Transverse colon (tissue), 4 donors: ENCODE data around the gene UHRF2. TPM values are rescaled to one million over a fixed set of nuclear protein-coding genes. Genes with fewer than 3 reads are reported as not detected.
"Not testable (repeated sequence)": the region's sequence is repeated elsewhere in the genome, so short reads cannot be mapped to it uniquely, and the experiment has no call there.

Source experiments
- DNase-seq: peaks from one replicate; pipeline ENCODE4 v3.0.0-alpha.2; 2019
- H3K27ac ChIP-seq, 4 donors: fragments of 200-600 bp; sonication (generic); 2 replicates each; pipeline ENCODE4 v1.5.1; 2016 to 2018; ENCODE audit warnings: inconsistent platforms in 4 of 4
- H3K27me3 ChIP-seq: fragments of 200-600 bp; sonication (generic); 2 replicates; pipeline ENCODE4 v1.5.1; 2017; ENCODE audit warnings: inconsistent platforms
- H3K36me3 ChIP-seq, 4 donors: fragments of 200-600 bp; sonication (generic); 2 replicates each; pipeline ENCODE4 v1.5.1; 2017 to 2019; ENCODE audit warnings: inconsistent platforms in 4 of 4
- H3K4me1 ChIP-seq, 4 donors: fragments of 200-600 bp; sonication (generic); 2 replicates each; pipeline ENCODE4 v1.5.1; 2017 to 2020; ENCODE audit warnings: inconsistent platforms in 4 of 4
- H3K4me3 ChIP-seq, 4 donors: fragments of 200-600 bp; sonication (generic); 1 replicate in 1 of 4; 2 replicates in 3 of 4; pipeline versions ENCODE4 v1.5.1 to v1.6.1; 2017 to 2019; ENCODE audit warnings: inconsistent platforms in 4 of 4
- H3K9me3 ChIP-seq, 2 donors: fragments of 200-600 bp; sonication (generic); 2 replicates each; pipeline ENCODE4 v1.5.1; 2017 to 2019; ENCODE audit warnings: inconsistent platforms in 2 of 2
- EP300 ChIP-seq: sonication (generic); formaldehyde crosslinking; IDR thresholded peaks from one replicate; pipeline ENCODE4 v1.6.1; 2017; ENCODE audit warnings: antibody characterized with exemption, low read depth
- POLR2A ChIP-seq: fragments of 450-650 bp; IDR thresholded peaks from one replicate; pipeline ENCODE4 v1.6.1; 2016; ENCODE audit warnings: antibody characterized with exemption, mild to moderate bottlenecking, moderate library complexity
- POLR2AphosphoS5 ChIP-seq, 3 donors: sonication (generic); formaldehyde crosslinking; IDR thresholded peaks; one replicate each; pipeline ENCODE4 v1.6.1; 2016; ENCODE audit warnings: antibody characterized with exemption in 3 of 3
- WGBS, 2 donors: methylation state at CpG; one replicate each; pipeline ENCODE4 v1.1.5; 2018; ENCODE audit warnings: low coverage in 1 of 2; 5-methylcytosine and 5-hydroxymethylcytosine counted together
- in situ Hi-C, 4 donors: fragments of 200-750 bp; cut with MboI; loops; one replicate each; pipeline versions ENCODE4 v1.15.0 to v1.15.1; 2017; ENCODE audit warnings: low sequenced_read_pairs in 3 of 4, low pct_ligation_motif_present in 1 of 4, low pct_unique_long_range_greater_than_20kb in 1 of 4
- intact Hi-C: fragments of 100-400 bp; cut with DNase I; formaldehyde crosslinking; loops from one replicate; pipeline ENCODE4 v1.15.1; 2023; ENCODE audit warnings: low total_unique reads
- total RNA-seq, 4 donors: library from RNA; depleted of rRNA; stranded (reverse); fragments of >200 nt; gene quantifications; one replicate each; pipeline ENCODE4 v1.1.0, GENCODE V29; 2016
- TF ChIP-seq, protein P1 (sequence below), 5 experiments: fragments of 200-600 bp in 3 of 5; fragments of 450-650 bp in 2 of 5; sonication (generic) in 3 of 5; IDR thresholded peaks; 1 replicate in 2 of 5; 2 replicates in 3 of 5; pipeline ENCODE4 v1.5.1; 2016 to 2017; ENCODE audit warnings: antibody characterized with exemption in 5 of 5, inconsistent platforms in 3 of 5, mild to moderate bottlenecking in 2 of 5, moderate library complexity in 1 of 5

The UHRF2 gene
- total RNA-seq, 4 donors from 2014 or later: 40.8 to 64.0 (median 51.4) TPM

DNA sequence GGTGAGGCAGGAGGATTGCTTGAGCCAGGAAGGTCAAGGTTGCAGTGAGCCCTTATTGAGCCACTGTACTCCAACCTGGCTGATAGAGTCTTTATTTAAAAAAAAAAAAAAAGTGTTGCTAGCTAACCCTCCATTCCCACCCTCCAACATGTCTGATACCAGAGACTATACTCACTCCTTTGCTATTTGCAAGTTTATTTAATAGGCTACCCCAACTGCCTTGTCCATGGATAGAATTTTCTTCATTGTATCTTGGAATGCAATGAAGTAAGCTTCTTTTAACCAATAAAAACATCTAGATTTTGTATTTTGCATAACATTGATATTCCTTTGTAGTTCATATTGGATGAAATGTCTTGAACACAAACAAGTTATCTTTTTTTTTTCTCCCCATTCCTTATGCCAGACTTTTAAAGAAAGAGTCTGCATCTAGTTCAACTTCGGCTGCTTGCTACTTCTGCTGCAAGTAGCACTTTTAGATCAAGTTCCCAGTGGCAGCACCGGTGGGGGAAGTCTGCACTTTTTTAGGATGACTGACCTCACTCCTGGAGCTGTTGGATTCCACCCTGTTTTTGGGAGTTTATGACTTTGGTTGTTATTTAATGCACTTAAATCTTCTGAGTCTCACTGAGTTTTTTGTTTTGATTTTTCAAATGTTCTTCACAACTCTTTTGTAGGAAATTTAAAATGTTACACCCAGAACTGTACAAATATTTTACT is 112.5 kb downstream of the UHRF2 start:
- 40 to 69% methylated on average over 1 to 2 of the region's 2 CpGs for WGBS, 2 donors
- no peak overlapping the region for H3K27ac ChIP-seq
- DNase-seq: no peak

GRCh38 chr9:6535594-6535993 is 122.6 kb downstream of the UHRF2 start:
- no peak for TF ChIP-seq POLR2A
- Histone ChIP-seq H3K4me3 (no peak overlapping the region), H3K9me3 (no peaks in the 10 kb centered on the region), H3K36me3 (no peaks in the 10 kb centered on the region), H3K27me3 (no peaks in the 10 kb centered on the region), H3K27ac (no peak overlapping the region), H3K4me1 (no peaks in the 10 kb centered on the region)
- no peak for DNase-seq
- intact Hi-C loops: no loop called here
- in situ Hi-C loops: no loop called here
- WGBS, 2 donors: 83 to 92% methylated on average over 1 to 3 of the region's 3 CpGs

More for the DNA sequence above, 112.5 kb downstream of the UHRF2 start:
- no peak overlapping the region for H3K4me3 ChIP-seq
- H3K9me3 ChIP-seq: peaks cover 7 to 14% of the 10 kb centered on the region in 2 donors
- intact Hi-C loops (no loop called here), in situ Hi-C loops (no loop called here)
- TF ChIP-seq POLR2AphosphoS5 (IDR thresholded peaks at IDR 0.05): no peak
- no peak for TF ChIP-seq EP300
- TF ChIP-seq, protein P1, sequence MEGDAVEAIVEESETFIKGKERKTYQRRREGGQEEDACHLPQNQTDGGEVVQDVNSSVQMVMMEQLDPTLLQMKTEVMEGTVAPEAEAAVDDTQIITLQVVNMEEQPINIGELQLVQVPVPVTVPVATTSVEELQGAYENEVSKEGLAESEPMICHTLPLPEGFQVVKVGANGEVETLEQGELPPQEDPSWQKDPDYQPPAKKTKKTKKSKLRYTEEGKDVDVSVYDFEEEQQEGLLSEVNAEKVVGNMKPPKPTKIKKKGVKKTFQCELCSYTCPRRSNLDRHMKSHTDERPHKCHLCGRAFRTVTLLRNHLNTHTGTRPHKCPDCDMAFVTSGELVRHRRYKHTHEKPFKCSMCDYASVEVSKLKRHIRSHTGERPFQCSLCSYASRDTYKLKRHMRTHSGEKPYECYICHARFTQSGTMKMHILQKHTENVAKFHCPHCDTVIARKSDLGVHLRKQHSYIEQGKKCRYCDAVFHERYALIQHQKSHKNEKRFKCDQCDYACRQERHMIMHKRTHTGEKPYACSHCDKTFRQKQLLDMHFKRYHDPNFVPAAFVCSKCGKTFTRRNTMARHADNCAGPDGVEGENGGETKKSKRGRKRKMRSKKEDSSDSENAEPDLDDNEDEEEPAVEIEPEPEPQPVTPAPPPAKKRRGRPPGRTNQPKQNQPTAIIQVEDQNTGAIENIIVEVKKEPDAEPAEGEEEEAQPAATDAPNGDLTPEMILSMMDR (IDR thresholded peaks at IDR 0.05): no peak
- no peak for TF ChIP-seq POLR2A
- H3K4me1 ChIP-seq: no peaks in the 10 kb centered on the region
- no peaks in the 10 kb centered on the region for H3K36me3 ChIP-seq
- H3K27me3 ChIP-seq: no peaks in the 10 kb centered on the region

DNA sequence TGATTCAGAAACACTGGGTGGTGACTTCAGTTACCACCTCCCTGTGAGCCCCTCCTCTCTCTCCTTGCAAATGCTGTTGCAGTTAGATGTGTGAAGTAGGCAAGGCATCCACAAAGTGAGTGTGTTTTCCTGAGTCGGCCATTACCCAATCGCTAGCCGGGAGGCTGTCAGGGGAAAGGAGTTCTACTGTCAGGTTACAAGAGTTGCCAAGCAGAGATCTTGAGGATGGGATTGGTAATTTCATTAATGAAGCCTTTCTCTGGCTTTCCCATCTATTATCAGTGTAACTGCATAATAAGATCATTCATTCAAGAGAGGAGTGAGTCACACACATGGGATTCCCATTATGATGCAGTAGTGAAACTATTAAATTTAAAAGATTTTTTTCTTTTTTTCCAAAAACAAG is 125.7 kb downstream of the UHRF2 start:
- DNase-seq: no peak
- WGBS, 2 donors: 85% methylated on average over 3 of the region's 3 CpGs; no CpG with 5 or more reads in 1 of the 2 donors
- Histone ChIP-seq H3K4me1 (no peaks in the 10 kb centered on the region), H3K27ac (no peak overlapping the region), H3K27me3 (no peaks in the 10 kb centered on the region), H3K4me3 (no peak overlapping the region), H3K36me3 (no peaks in the 10 kb centered on the region), H3K9me3 (no peaks in the 10 kb centered on the region)
- intact Hi-C loops: no loop called here
- TF ChIP-seq POLR2A (no peak), POLR2AphosphoS5 (IDR thresholded peaks at IDR 0.05) (no peak), EP300 (no peak)
- TF ChIP-seq, protein P1 (IDR thresholded peaks at IDR 0.05): no peak
- in situ Hi-C loops: no loop called here

DNA sequence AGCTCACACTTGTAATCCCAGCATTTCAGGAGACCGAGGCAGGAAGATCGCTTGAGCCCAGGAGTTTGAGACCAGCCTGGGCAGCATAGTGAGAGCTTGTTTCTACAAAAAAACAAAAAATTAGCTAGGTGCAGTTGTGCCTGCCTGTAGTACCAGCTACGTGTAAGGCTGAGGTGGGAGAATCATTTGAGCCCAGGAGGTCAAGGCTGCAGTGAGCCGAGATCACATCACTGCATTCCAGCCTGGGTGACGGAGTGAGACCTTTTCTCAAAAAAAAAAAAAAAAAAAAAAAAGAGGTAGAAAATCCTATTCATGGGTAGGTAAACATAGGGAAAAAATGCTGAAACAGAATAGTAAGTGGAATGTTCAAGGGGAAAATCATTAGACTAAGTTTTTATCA is 129.6 kb downstream of the UHRF2 start:
- H3K36me3 ChIP-seq, H3K27ac ChIP-seq, H3K9me3 ChIP-seq, DNase-seq, H3K27me3 ChIP-seq, in situ Hi-C loops, H3K4me1 ChIP-seq, H3K4me3 ChIP-seq, intact Hi-C loops: not testable (repeated sequence)
- WGBS, 2 donors: 83 to 93% methylated on average over 5 of the region's 5 CpGs

- in situ Hi-C loops: no loop called here
- Histone ChIP-seq H3K4me1 (no peaks in the 10 kb centered on the region), H3K9me3 (no peaks in the 10 kb centered on the region), H3K4me3 (no peak overlapping the region), H3K36me3 (no peaks in the 10 kb centered on the region), H3K27ac (no peak overlapping the region), H3K27me3 (no peaks in the 10 kb centered on the region)
- TF ChIP-seq, protein P1 (IDR thresholded peaks at IDR 0.05): no peak
- TF ChIP-seq EP300: no peak
- TF ChIP-seq POLR2A: no peak
- no peak for TF ChIP-seq POLR2AphosphoS5 (IDR thresholded peaks at IDR 0.05)
- intact Hi-C loops: no loop called here
- WGBS, 2 donors: 48 to 59% methylated on average over 4 to 6 of the region's 6 CpGs
- no peak for DNase-seq
Measured at GRCh38 chr9:6543204-6543603, 130.2 kb downstream of the UHRF2 start.
